GM18507 (cell line): ENCODE data around the gene TEX19.

Experiments
- DNase-seq: peaks from one replicate; pipeline ENCODE4 v3.0.0; 2011; ENCODE audit warnings: low read depth; ENCODE audit not compliant: insufficient read length; ENCODE audit errors: extremely low spot score
- FAIRE-seq: peaks from 2 replicates; lab custom pipeline; 2011; peaks lifted over from hg19 to GRCh38; lab: Jason Lieb, UNC

TEX19 gene

DNA sequence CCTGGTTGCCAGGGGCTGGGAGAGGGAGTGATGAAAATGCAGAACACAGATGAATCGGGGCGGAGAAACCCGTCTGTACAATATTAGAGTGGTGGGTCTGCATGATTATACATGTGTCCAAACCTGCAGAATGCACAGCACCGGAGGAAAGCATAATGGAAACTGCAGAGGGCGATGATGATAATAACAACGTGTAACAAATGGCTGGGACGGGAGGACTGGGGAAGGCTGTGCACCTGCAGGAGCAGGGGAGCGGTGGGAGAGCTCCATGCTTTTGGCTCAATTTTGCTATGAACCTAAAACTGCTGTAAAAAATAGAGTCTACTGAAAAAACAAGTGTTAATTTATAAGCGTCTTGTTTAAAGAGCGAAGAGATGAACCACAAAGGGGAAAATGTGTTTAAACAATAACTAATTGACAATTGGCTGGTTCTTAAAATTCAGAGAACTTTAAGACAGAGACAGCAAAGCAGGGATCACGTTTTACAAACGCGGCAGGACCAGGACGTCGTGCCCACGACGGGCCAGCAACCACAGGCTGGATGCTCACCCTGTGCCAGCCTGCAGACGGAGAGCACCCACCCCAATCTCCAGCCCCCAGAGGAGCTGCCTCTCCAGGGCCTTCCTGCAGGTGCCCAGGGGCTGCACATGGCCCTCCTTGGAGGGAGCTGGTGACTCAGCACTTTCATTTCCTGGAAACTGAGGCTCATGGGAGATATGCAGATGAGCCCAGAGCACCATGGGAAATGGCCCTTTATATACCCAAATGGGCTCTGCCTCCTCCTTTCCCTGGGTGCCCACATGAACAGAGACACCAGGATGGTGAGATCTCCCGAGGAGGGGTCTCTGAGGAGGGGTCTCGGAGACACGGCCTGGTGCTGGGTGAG lies at the start of gene TEX19:
Gene TEX19 (plus strand): TSS at position 783 of the 886 bp plus-strand sequence. CDS start 2,904 bp downstream, outside the sequence.
- FAIRE-seq (no peak), DNase-seq (no peak)

GRCh38 chr17:82309656-82310570 lies 49.1 kb upstream of the TEX19 start:
- FAIRE-seq (no peak), DNase-seq (no peak)

- FAIRE-seq (no peak), DNase-seq (no peak)
These were observed 48.2 kb upstream of the TEX19 start for GRCh38 chr17:82310877-82311276.

DNA sequence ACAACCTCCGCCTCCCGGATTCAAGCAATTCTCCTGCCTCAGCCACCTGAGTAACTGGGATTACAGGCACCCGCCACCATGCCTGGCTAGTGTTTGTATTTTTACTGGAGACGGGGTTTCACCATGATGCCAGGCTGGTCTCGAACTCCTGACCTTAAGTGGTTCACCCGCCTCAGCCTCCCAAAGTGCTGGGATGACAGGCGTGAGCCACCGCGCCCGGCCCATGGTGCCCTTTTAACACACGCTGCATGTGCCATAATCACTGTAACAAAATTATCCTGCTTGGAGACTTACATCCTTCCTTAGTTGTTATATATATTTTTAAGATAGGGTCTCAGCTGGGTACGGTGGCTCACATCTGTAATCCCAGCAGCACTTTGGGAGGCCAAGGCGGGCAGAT lies 47.1 kb upstream of the TEX19 start:
- DNase-seq = no peak
- no peak for FAIRE-seq

DNA sequence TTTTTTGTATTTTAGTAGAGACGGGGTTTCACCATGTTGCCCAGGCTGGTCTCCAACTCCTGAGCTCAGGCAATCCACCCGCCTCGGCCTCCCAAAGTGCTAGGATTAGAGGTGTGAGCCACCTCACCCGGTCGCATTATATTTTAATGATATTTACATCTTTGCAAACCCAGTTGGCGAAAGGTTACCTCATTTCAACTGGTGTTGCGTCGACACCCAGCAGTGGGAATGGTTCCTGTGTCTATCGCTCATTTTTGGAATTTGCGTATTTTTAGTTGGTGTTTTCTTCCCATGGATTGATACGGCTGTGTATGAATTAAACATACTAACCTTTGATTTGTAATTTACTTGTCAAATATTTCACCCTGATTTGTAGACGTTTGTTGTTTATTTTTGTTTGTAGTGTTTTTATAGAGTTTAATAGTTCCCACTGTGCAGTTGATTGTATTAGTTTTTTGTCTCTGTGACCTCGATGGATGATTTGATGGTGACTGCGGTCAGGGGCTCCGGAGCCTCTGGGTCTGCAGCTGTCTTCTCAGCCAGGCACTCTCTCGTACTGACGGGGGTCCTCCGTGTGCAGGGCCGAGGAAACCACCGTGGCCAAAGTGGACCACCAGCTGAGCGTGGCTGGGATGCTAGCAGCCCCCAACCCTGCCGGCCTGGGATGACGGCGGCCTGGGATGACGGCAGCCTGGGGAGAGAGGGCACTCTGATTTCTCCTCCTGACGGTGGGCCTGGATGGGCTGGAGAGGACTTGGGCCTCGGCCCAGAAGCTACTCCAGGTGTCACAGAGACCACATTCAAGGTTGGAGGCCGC lies 45.6 kb upstream of the TEX19 start:
- FAIRE-seq = no peak
- no peak for DNase-seq

DNA sequence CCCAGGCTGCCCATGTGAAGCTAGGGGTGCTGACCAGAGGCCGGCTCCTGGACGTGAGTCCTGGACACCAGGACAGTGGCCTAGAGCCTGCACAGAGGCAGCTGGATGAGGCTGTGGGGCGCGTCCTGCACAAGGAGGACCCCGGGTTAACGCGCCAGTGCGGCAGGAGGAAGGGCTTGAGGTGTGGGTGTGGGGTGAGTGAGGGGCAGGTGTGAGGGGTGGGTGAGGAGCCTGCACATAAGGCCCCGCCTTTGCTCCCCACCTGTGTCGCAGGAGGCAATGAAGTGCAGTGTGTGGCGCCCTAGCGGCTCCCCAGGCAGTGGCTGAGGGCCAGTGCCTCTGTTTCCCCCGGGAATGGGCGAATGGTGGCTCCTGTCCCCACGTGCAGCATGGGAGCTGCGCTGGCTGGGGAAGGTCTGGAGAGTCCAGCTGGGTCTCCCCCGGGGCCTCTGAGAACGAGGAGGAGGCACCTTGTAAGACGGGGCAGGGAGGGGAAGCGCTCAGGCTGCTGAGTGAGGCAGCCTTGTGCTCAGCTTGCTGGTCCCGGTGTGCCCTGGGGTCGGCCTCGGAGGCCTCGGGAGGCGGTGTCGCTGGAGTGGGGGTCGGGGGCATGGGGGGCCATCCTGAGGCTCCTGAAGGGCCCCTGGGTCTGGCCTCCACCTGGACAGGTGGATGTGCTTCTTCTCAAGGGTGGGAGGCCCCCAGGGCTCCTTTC lies 44.9 kb upstream of the TEX19 start:
- no peak for DNase-seq
- no peak for FAIRE-seq

GRCh38 chr17:82314727-82315605 lies 44.1 kb upstream of the TEX19 start:
- FAIRE-seq (no peak), DNase-seq (no peak)

DNA sequence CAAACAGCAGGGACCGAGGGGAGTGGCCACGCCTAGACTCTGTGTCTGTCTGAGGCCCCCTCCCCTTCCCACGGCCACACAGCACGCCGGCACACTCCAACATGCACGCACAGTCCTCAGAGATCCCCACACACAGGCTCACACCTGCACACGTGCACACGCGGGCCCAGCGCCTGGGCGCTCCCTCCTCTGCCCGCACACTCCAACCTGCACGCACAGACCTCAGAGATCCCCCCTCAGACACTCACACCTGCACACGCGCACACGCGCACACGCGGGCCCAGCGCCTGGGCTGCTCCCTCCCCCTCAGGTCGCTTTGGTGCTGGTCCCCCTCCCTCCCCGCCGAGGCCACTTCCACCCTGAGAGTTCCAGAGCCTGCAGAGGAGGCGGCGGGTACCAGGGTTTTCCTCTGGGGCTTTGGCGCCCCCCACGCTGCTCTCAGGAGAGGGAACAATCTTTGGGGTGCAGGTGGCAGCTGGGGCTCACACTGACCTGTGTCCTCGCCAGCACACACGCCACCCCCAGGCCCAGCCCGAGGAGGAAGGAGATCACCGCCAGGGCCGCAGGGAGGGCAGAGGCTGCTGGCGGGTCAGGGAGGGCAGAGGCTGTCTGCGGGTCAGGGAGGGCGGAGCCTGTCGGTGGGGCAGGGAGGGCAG lies 43.2 kb upstream of the TEX19 start:
- DNase-seq = no peak
- no peak for FAIRE-seq

GRCh38 chr17:82316651-82317393 lies 42.2 kb upstream of the TEX19 start:
- FAIRE-seq (no peak), DNase-seq (no peak)

GRCh38 chr17:82317394-82318168 lies 41.5 kb upstream of the TEX19 start, which contains the start of gene CD7:
TSS of gene CD7 (minus strand) at chr17:82317608. CDS start at chr17:82317495, 113 bp downstream.
- FAIRE-seq (no peak), DNase-seq (no peak)

DNA sequence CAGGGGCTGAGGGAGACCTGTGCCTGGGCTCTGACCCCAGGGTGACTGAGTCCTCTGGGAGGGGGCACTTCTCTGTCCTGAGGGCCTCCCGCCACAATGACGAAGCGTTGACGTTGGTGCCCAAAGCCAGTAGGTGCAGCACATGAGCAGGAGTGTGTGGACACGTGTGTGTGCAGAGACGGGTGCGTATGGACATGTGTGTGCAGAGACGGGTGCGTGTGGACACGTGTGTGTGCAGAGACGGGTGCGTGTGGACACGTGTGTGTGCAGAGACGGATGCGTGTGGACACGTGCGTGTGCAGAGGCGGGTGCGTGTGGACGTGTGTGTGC lies 40.9 kb upstream of the TEX19 start:
- FAIRE-seq (no peak), DNase-seq (no peak)

GRCh38 chr17:82318772-82319606 lies 40.1 kb upstream of the TEX19 start:
- no peak for FAIRE-seq
- no peak for DNase-seq

GRCh38 chr17:82319619-82320062 lies 39.4 kb upstream of the TEX19 start:
- FAIRE-seq (no peak), DNase-seq (no peak)

GRCh38 chr17:82320140-82320840 lies 38.8 kb upstream of the TEX19 start:
- FAIRE-seq (no peak), DNase-seq (no peak)
